Upper lobe of left lung (tissue), 4 donors: ENCODE measurements around the gene GPC5.

Experiments
- CTCF ChIP-seq, 6 experiments: fragments of 450-650 bp in 4 of 6; fragments of 200-600 bp in 2 of 6; sonication (generic) in 2 of 6; IDR thresholded peaks; one replicate each; pipeline ENCODE4 v1.5.1; 2016 to 2019; ENCODE audit warnings: antibody characterized with exemption in 6 of 6
- POLR2A ChIP-seq, 4 donors: fragments of 450-650 bp; IDR thresholded peaks; one replicate each; pipeline ENCODE4 v1.5.1; 2016 to 2017; ENCODE audit warnings: antibody characterized with exemption in 4 of 4, mild to moderate bottlenecking in 2 of 4
- POLR2AphosphoS5 ChIP-seq, 2 donors: sonication (generic); formaldehyde crosslinking; IDR thresholded peaks; one replicate each; pipeline ENCODE4 v1.5.1; 2017; ENCODE audit warnings: antibody characterized with exemption in 2 of 2

- TF ChIP-seq POLR2AphosphoS5 (IDR thresholded peaks at IDR 0.05) (no peak), CTCF (IDR thresholded peaks at IDR 0.05) (no peak), POLR2A (IDR thresholded peaks at IDR 0.05) (no peak)
Measured at GRCh38 chr13:92575777-92576176, 1177.4 kb downstream of the GPC5 start.
